GM19239 (cell line): Measurements from ENCODE around the gene DROSHA.
A peak's percentile ranks its signal among the peaks of the same experiment; 100 is the strongest.
"Not testable (repeated sequence)": the region's sequence is repeated elsewhere in the genome, so short reads cannot be mapped to it uniquely, and the experiment has no call there.

ENCODE experiments used
- DNase-seq: peaks from one replicate; pipeline ENCODE4 v3.0.0; 2011; ENCODE audit warnings: low spot score; ENCODE audit not compliant: insufficient read length
- FAIRE-seq: peaks from 2 replicates; lab custom pipeline; 2011; peaks lifted over from hg19 to GRCh38; lab: Jason Lieb, UNC

The DROSHA gene

GRCh38 chr5:31531888-31532547, at the start of gene DROSHA, which contains the start of gene C5orf22:
Gene DROSHA (minus strand): TSS chr5:31532093. CDS start chr5:31529059, 3,034 bp downstream.
Gene C5orf22 (plus strand): TSS chr5:31532301. CDS start chr5:31532393, 92 bp downstream.
- FAIRE-seq, result peak; percentile 91
- peak; percentile 71 for DNase-seq

DNA sequence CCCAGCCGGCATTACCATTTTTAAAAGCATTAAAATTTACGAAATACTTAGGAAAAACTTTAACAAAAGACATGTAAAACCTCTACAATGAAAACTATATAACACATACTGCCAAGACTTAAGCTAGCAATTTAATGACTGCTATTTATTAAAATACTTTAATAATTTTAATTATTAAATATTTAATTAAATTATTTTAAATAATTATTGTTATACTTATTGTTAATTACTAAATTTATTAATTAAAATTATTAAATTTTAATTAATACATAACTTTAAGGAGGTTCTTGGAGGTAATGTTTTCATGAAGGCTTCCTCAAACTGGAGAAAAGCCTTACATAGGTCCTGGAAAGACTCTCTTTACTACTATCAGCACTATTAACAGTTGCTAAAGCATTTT, 47.7 kb upstream of the DROSHA start:
- DNase-seq, result no peak
- no peak for FAIRE-seq

DNA sequence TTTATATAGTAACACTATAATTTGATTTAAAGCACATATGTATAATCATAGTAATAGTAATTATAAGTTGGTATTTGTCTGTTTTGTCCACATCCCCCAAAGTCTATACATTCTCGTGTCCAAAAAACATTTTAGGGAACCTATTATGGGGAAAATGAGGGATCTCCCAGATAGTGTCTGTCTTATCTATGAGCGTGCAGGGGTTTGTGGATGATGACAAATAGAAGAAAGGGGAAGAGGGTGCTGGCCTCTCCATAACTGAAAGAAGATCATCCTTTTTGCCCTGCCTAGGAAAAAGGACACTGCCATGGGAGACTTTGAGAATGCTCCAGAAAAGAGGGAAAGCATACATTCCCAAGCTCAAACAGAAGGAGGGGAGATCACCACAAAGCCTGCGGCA, 45.5 kb upstream of the DROSHA start:
- no peak for FAIRE-seq
- DNase-seq, result no peak

DNA sequence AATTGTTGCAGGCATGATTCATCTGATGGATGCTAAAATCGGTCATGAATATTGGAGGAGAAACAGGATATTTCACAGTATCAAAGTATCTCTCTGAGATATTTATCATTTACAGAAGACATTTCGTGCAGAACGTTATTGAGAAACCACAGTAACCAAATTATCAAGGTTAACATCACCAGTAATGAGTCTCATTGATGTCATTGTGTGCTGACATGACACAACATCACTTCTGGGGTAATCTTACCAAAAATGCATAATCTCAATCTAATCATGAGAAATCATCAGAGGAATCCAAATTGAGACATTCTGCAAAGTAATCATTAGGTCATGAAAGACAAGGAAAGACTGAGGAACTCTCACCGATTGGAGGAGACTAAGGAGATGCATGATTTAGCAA, 42.9 kb upstream of the DROSHA start:
- no peak for FAIRE-seq
- no peak for DNase-seq

DNA sequence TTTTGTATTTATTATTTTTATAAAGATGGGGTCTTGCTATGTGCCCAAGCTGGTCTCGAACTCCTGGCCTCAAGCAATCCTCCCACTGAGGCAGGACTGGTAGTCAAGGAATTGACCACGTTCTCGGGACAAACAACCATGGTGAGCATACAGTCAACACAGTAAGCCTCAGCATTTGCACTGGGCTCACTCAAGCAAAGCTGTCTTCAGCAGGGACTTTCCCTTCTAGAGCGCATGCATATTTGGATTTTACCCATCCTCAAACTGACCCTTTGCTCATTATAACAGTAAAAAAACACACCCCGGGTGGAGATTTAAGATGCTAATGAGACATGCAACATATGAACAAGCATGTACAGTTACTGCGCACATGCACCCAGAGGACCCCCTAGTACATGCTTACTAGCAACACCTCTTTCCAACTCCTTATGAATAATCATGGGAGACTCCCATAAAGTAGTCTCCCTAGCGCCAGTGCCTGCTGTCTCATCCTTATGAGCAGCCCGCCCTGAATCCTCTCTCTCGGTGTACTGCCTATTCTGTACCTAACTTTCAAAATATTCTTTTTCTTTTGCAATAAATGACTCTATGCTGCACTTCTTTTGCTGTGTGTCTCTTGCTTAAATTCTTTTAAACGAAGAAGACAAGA, 41.7 kb upstream of the DROSHA start:
- FAIRE-seq, result no peak
- DNase-seq, result no peak

DNA sequence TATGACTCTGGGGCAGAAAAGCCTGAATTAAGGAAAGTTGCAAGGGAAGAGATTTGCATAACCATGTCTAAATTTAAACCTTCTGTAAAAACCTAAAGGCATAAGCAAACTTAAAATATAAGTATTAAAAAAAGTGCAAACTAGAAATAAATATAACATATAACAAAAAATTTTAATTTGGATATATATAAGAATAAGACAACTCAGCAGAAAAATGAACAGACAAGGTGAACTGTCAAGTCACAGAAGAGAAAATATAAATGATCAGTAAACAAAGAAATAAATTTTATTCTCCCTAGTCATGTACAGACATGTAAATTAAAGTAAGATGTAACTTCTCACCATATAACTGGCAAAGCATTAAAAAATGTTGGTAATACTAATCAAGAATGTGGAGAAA, 37.2 kb upstream of the DROSHA start:
- no peak for DNase-seq
- FAIRE-seq, result no peak

DNA sequence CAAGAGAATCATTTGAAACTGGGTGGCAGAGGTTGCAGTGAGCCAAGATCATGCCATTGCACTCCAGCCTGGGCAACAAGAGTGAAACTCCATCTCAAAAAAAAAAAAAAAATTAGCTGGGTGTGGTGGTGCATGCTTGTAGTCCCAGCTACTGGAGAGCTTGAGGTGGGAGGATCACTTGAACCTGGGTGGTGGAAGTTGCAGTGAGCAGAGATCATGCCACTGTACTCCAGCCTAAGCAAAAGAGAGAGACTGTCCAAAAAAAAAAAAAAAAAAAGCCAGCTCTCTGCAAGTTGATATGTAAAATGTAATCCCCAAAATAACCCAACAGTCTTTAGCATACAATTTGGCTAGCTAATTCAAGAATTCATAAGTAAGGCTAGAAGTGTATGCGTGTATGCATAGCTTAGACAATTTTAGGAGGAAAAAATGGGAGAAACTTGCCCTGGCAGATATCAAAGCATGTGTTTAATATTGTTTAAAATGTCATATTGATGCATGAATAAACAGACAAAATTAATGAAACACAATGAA, 36.5 kb upstream of the DROSHA start:
- FAIRE-seq (no peak), DNase-seq (no peak)

GRCh38 chr5:31566362-31566761, 34.5 kb upstream of the DROSHA start:
- FAIRE-seq, DNase-seq: not testable (repeated sequence)

DNA sequence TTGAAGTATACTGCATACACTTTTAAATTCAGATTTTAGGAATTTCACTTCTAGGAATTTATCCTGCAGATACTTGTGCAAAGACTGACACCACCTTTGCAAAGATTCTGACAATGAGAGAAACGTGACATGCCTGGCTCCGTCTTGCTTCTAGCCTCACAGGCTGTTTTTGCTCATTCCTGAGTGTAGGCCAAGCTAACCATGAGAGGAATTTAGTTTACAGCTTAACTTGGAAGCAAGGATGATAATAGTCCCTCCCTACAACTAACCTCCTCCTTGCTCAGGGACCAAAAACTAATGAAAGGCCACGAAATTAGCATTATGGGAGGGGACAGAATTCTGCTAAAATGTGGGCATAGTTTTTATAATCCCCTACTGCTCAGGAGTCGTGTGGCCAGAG, 31.3 kb upstream of the DROSHA start:
- FAIRE-seq (no peak), DNase-seq (no peak)

- DNase-seq (no peak), FAIRE-seq (no peak)
Observed at GRCh38 chr5:31561946-31562345, 30.1 kb upstream of the DROSHA start.

GRCh38 chr5:31559942-31560341, 28.0 kb upstream of the DROSHA start:
- DNase-seq (no peak), FAIRE-seq (no peak)

DNA sequence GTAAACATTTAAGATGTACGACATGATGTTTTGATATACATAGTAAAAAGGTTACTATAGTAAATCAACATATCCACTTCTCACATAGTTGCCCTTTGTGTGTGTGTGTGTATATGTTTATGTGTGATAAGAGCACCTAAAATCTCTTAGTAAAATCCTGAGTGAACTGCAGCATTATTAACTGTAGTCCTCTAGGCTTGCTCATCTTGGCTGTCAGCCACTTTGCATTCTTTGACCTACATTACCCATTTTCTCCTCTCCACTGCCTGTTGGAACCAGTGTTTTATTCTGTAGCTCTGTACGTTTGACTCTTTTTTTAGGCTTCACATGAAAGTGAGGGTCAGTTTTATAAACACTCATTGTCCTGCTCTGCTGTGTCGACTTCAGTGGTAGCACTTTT, 24.6 kb upstream of the DROSHA start:
- FAIRE-seq (no peak), DNase-seq (no peak)

- DNase-seq (no peak), FAIRE-seq (no peak)
Observed at GRCh38 chr5:31554552-31554951, 22.7 kb upstream of the DROSHA start.

GRCh38 chr5:31553863-31554262, 22.0 kb upstream of the DROSHA start:
- FAIRE-seq, result no peak
- no peak for DNase-seq

DNA sequence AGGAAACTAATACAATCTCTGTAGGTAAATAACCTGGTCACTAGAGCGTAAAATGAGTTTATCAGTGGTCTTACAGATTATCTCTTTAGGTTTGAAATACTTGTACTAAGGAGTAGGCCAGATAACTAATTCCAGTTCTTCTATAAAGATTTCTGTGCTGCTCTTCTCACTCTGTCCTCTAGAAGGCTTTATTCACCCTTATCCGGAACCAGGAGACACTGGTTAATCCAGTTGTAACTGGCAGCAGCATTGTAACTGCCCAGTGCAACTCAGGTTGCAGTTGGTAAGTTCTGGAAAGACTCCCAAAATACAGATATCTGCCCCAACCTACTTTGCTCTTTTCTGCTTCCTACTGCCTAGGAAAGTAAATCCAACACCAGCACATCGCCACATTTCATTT, 20.0 kb upstream of the DROSHA start:
- DNase-seq (no peak), FAIRE-seq (no peak)

DNA sequence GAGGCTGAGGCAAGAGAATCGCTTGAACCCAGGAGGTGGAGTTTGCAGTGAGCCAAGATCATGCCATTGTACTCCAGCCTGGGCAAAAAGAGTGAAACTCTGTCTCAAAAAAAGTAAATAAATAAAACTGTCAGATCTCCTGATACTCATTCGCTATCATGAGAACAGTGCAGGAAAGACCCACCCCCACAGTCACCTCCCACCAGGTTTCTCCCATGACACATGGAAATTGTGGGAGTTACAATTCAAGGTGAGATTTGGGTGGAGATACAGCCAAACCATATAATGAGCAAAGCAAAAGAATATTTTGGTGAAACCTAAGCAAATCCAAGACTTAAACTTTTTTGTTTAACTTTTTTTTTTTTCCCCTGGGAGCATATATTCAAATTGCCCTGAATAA, 17.2 kb upstream of the DROSHA start:
- not testable (repeated sequence) for FAIRE-seq, DNase-seq

GRCh38 chr5:31537851-31538250, 6.0 kb upstream of the DROSHA start:
- DNase-seq, result no peak
- no peak for FAIRE-seq

- DNase-seq (no peak), FAIRE-seq (no peak)
Observed at GRCh38 chr5:31537349-31537748, 5.5 kb upstream of the DROSHA start.

GRCh38 chr5:31536873-31537272, 5.0 kb upstream of the DROSHA start:
- FAIRE-seq, result no peak
- DNase-seq, result no peak

GRCh38 chr5:31534527-31535046, 2.7 kb upstream of the DROSHA start:
- FAIRE-seq (no peak), DNase-seq (no peak)

- FAIRE-seq (no peak), DNase-seq (no peak)
Observed at GRCh38 chr5:31531543-31531887, 378 bp downstream of the DROSHA start.
